Stimulated activated CD4-positive, alpha-beta T cell treated with anti-CD3 and anti-CD28 coated beads, Interleukin-1b, Interleukin-23, amount 100 ng/mL, for 24 hours (primary cell): Measurements from ENCODE around the gene KSR1.
"Not testable (repeated sequence)": the region's sequence is repeated elsewhere in the genome, so short reads cannot be mapped to it uniquely, and the experiment has no call there.

Experiments used
- DNase-seq, 4 experiments: peaks; one replicate each; pipeline ENCODE4 v3.0.0-alpha.2; 2020; ENCODE audit warnings: low read depth in 4 of 4, low spot score in 1 of 4

KSR1 gene

DNA sequence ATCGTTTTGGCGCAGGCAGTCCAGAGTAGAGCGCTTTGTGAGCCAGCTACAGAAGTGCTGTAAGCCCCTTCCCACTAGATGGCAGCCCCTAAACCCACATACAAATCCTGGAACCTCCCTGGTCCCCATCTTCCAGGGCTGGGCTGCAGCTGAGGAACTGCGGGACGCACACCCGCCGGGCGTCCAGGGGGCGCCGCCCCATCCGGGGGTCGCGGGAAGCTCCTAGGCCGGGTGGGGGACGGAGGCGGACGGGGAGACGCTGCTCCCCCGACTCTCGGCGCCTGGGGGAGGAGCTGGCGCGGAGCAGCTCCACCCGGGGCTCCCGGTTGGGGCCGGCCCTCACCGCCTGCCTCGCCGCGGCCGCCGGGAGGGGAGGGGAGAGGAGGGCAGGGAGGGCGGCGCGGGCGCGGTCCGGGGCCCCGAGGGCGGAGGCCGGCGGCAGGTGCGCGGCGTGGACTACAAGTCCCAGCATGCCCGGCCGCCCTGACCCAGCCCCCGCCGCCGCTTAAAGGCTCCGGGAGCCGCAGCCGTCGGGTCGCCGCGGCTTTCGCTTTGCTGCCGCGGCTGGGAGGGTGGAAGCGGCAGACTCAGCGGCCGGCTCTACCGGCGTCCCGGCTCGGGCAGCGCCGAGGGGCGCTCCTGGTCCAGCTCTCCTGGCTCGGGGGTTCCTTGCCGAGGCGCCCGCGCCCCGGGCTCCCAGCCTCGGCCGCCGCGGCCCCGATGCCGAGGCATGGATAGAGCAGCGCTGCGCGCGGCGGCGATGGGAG, at the start of gene KSR1:
KSR1 (plus strand) TSS at position 535 of the 767 bp plus-strand sequence; CDS start at position 731, 196 bp downstream.
- DNase-seq, result peak in 3 of 4 experiments; percentile 64 to 81 (median 75)

DNA sequence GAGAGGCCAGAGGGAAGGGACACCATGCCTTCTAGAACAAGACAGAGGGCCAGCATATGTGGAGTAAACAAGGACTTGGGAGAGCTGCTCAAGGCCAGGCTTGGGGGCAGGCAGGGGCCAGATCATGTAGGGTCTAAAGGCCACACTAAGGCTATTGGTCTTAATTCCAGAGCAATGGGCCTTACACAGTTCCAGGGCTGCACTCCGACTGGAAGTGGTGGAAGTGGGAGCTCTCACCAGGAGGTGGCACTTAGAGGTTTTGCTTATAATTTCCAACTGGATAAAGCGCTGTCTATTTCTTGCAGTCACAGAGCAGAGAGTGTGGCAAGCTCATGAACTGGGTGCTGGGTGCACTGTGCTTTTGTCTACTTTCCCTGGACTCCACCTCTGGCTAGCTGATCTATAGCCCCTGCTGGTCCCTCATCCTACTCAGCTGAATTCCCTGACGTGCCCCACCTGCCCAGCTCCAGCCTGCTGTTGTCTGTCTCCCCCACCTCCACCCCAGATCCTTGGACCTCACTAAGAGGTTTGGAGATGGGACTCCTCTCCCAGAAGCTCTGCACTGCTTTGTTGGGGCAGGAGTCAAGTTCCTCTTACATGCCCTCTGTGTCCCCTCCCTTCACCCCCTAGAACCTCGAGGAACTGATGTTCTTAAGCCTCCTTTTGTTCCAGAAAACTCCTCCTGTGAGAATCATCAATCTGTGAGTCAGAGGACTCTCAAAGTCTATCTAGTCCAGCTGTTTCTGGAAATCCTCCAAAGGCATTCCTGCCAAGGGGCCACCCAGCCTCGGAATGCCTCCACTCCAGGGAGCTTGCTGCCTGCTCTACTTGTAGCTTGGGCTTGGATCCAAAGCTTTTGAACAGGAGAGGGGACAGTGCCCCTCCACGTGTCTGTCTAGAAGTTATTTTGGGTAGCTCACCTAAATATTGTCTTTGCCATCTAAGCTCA, 48.1 kb upstream of the KSR1 start:
- DNase-seq, result no peak

GRCh38 chr17:27408891-27409290, 47.4 kb upstream of the KSR1 start:
- DNase-seq, result no peak

- not testable (repeated sequence) for DNase-seq
These were observed 44.1 kb upstream of the KSR1 start for GRCh38 chr17:27412158-27412557.

GRCh38 chr17:27413315-27413714, 42.9 kb upstream of the KSR1 start:
- no peak for DNase-seq

GRCh38 chr17:27413792-27414191, 42.5 kb upstream of the KSR1 start:
- DNase-seq, result no peak

DNA sequence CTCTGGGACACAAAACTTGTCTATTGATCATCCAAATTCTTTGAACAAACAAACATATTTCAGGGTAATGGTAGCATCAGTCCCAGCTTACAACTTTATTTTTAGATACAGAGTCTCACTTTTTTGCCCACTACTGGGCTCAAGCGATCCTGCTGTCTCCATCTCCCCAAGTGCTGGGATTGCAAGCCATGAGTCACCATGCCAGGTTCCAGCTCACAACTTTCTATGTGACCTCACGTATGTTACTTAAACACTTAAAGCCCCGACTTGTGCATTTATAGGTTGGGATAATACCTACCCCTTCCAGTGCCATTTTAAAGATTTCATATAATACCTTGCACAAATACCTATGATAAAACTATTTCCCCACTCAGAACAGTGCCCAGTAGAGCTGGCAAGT, 42.0 kb upstream of the KSR1 start:
- no peak for DNase-seq

GRCh38 chr17:27414694-27415093, 41.6 kb upstream of the KSR1 start:
- DNase-seq, result no peak

DNA sequence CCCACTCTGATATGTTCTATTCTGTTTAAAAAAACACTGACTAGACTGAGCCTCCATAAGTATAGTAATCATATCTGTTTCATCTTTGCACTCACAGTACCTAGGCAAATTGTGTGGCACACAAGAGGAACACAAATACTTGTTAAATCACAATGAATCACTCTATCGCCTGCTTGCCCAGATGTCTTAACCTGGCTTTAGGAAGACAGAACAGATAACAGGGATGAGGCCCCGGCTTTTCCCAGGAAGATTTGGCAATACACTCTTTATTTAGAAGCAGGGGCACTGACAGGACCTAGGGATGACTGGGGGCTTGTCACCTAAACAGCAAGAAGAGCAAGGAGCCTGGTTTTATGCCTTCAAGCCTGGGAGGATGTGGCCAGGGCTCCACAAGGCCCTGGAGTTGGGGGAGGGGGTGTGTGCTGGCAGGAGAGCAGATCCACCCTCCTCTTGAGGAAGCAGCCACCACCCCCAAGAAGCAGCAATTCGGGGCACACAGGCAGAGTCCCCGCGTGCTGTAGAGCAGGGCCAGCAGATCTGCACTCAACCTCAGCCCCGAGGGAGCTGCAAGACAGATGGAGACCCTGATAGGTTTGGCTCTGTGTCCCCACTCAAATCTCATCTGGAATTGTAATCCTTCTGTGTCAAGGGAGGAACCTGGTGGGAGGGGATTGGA, 41.0 kb upstream of the KSR1 start:
- no peak for DNase-seq

GRCh38 chr17:27417596-27418365, 38.5 kb upstream of the KSR1 start:
- no peak for DNase-seq

DNA sequence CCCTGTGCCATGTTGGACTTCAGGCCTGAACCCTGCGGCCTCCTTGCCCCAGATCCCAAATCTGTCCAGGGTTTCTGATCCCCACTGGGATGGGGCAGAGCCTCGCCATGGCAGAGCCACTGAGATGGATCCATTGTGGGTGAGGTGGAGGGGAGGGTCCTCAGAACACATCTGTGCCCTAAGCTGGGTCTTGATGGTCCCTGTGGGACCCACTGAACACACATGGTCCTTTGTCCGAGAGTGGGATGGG, 38.0 kb upstream of the KSR1 start:
- no peak for DNase-seq

DNA sequence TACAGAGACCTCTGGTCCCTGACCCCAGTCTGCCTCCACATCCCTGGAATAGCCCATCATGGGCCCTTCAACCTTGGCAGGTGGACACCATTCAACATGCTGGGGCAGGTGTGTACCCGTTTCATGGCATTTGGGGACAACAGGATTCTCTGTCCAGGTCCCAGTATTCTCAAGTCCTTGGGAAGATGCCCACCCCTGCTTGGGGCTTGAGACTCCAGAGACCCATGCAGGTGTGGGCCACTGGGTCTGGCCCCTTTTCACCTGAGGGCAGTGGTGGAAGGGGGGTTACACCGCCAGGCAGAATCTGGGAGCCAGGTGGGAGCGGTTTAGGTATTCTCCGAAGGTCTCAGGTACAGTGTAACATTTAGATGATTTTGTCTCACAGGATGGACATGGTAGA, 37.1 kb upstream of the KSR1 start:
- DNase-seq, result no peak

GRCh38 chr17:27420211-27420950, 35.9 kb upstream of the KSR1 start:
- DNase-seq, result no peak

DNA sequence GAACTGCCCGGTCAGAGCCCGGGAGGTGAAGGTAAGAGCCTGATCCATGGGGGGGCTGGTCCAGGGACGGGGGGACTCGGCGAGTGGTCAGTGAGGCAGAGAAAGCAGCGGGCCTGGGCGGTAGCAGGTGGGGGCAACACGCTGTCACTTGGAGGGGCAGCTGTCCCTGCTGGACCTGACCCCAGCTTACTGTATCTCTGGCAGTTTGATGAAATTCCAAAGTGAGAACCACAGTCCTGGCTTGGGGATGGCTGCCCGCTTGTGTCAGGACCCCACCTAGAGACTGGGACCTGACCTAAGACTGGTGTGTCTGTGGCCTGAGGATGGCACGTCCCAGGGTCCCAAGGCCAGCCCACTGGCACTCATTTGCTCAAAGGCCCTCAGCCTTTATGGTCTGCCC, 35.1 kb upstream of the KSR1 start:
- no peak for DNase-seq

GRCh38 chr17:27421626-27422025, 34.6 kb upstream of the KSR1 start:
- DNase-seq, result not testable (repeated sequence)

- no peak for DNase-seq
These were observed 33.6 kb upstream of the KSR1 start for GRCh38 chr17:27422601-27423000.

GRCh38 chr17:27423651-27424050, 32.6 kb upstream of the KSR1 start:
- no peak for DNase-seq

DNA sequence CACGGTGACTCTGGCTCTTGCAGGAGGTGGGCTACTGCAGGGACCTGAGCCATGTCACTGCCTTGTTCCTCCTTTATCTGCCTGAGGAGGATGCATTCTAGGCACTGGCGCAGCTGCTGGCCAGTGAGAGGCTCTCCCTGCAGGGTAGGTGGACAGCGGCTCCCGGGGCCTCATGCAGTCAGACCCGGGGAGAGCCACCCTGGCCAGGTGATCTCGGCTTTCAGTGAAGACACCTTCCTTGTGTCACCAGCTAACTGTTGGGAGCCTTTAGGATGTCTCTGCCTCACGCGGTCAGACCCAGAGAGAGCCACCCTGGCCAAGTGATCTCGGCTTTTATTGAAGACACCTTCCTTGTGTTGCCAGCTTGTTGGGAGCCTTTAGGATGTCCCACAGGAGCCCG, 31.7 kb upstream of the KSR1 start:
- DNase-seq, result no peak

DNA sequence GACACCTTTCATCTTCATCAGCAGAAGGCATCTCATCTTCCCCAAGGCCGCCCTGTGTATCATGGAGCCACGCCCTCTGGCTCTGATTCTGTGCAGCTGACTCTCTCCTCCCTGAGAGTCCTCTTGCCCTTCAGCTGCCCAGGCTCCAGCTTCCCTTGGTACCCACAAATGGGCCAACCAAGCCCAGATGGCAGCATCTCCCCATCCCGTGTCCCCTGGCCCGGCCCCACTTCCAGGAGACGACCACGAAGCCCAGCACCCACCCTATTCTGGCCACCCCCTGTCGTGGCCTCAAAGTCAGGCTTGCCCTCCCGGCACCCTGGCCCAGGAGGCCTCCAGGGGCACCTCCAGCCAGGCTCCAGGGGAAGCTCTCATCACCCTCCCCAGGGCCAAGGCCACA, 31.3 kb upstream of the KSR1 start:
- DNase-seq, result no peak

- DNase-seq, result not testable (repeated sequence)
These were observed 30.7 kb upstream of the KSR1 start for GRCh38 chr17:27425571-27425970.
